ENCODE data around the gene OSBP2.

Gene OSBP2

GRCh38 chr22:30778261-30778660 is 83.6 kb downstream of the OSBP2 start:
- Histone ChIP-seq H3K9me2 (ENCODE audit: low read depth, low read length) (no peaks in the 10 kb centered on the region), H2AFZ (ENCODE audit: low read length) (no peak overlapping the region), H3K27me3 (ENCODE audit: insufficient read depth, low read length) (no peaks in the 10 kb centered on the region; the same call in 1 of the 2 replicates), H3K4me1 (ENCODE audit: insufficient read depth, low read length, severe bottlenecking) (no peaks in the 10 kb centered on the region), H3K4me3 (ENCODE audit: low read depth, low read length, poor library complexity, severe bottlenecking) (no peak overlapping the region), H3F3A (ENCODE audit: insufficient read depth, low read length) (no peaks in the 10 kb centered on the region), H3K9me3 (ENCODE audit: low read length) (no peaks in the 10 kb centered on the region), H4K20me1 (ENCODE audit: insufficient read depth, low read length) (no peaks in the 10 kb centered on the region), H3K27ac (ENCODE audit: low read depth, low read length, poor library complexity, severe bottlenecking) (no peak overlapping the region), H3K79me2 (ENCODE audit: insufficient read depth, low read length) (no peaks in the 10 kb centered on the region), H3K36me3 (ENCODE audit: insufficient read depth, low read length) (no peaks in the 10 kb centered on the region), H3K4me2 (ENCODE audit: low read length) (no peak overlapping the region), H3K9ac (ENCODE audit: low read length) (no peak overlapping the region)
- TF ChIP-seq EZH2 (IDR thresholded peaks at IDR 0.05; ENCODE audit: borderline replicate concordance, low read length) (no peak), CTCF (IDR thresholded peaks at IDR 0.05; ENCODE audit: low read length) (no peak)

- H3K4me2 ChIP-seq (ENCODE audit: low read length) = no peak overlapping the region
- H3K4me3 ChIP-seq (ENCODE audit: low read depth, low read length, poor library complexity, severe bottlenecking) = no peak overlapping the region
Observed at GRCh38 chr22:30780026-30780425, 85.4 kb downstream of the OSBP2 start.

GRCh38 chr22:30781271-30781875 is 86.7 kb downstream of the OSBP2 start:
- no peak overlapping the region for H3K4me2 ChIP-seq (ENCODE audit: low read length)
- no peak overlapping the region for H2AFZ ChIP-seq (ENCODE audit: low read length)
- no peaks in the 10 kb centered on the region for H3K79me2 ChIP-seq (ENCODE audit: insufficient read depth, low read length)
- no peaks in the 10 kb centered on the region for H3K36me3 ChIP-seq (ENCODE audit: insufficient read depth, low read length)
- no peak overlapping the region for H3K4me3 ChIP-seq (ENCODE audit: low read depth, low read length, poor library complexity, severe bottlenecking)
- no peaks in the 10 kb centered on the region for H3K9me2 ChIP-seq (ENCODE audit: low read depth, low read length)
- no peaks in the 10 kb centered on the region for H4K20me1 ChIP-seq (ENCODE audit: insufficient read depth, low read length)
- H3K27ac ChIP-seq (ENCODE audit: low read depth, low read length, poor library complexity, severe bottlenecking) = no peak overlapping the region
- no peaks in the 10 kb centered on the region for H3K9me3 ChIP-seq (ENCODE audit: low read length)
- H3F3A ChIP-seq (ENCODE audit: insufficient read depth, low read length) = no peaks in the 10 kb centered on the region
- H3K4me1 ChIP-seq (ENCODE audit: insufficient read depth, low read length, severe bottlenecking) = no peaks in the 10 kb centered on the region
- no peak overlapping the region for H3K9ac ChIP-seq (ENCODE audit: low read length)
- H3K27me3 ChIP-seq (ENCODE audit: insufficient read depth, low read length) = no peaks in the 10 kb centered on the region; the same call in 1 of the 2 replicates
- TF ChIP-seq EZH2 (IDR thresholded peaks at IDR 0.05; ENCODE audit: borderline replicate concordance, low read length) (no peak), CTCF (IDR thresholded peaks at IDR 0.05; ENCODE audit: low read length) (no peak)

More at GRCh38 chr22:30780026-30780425, 85.4 kb downstream of the OSBP2 start:
- Histone ChIP-seq H3K27me3 (ENCODE audit: insufficient read depth, low read length) (no peaks in the 10 kb centered on the region; the same call in 1 of the 2 replicates), H3K9me2 (ENCODE audit: low read depth, low read length) (no peaks in the 10 kb centered on the region), H3K36me3 (ENCODE audit: insufficient read depth, low read length) (no peaks in the 10 kb centered on the region), H2AFZ (ENCODE audit: low read length) (no peak overlapping the region), H3K27ac (ENCODE audit: low read depth, low read length, poor library complexity, severe bottlenecking) (no peak overlapping the region), H3F3A (ENCODE audit: insufficient read depth, low read length) (no peaks in the 10 kb centered on the region), H4K20me1 (ENCODE audit: insufficient read depth, low read length) (no peaks in the 10 kb centered on the region), H3K9ac (ENCODE audit: low read length) (no peak overlapping the region), H3K9me3 (ENCODE audit: low read length) (no peaks in the 10 kb centered on the region), H3K79me2 (ENCODE audit: insufficient read depth, low read length) (no peaks in the 10 kb centered on the region), H3K4me1 (ENCODE audit: insufficient read depth, low read length, severe bottlenecking) (no peaks in the 10 kb centered on the region)
- no peak for TF ChIP-seq CTCF (IDR thresholded peaks at IDR 0.05; ENCODE audit: low read length)
- TF ChIP-seq EZH2 (IDR thresholded peaks at IDR 0.05; ENCODE audit: borderline replicate concordance, low read length) = no peak

All from OCI-LY1 (cell line).